NCI-H1436 treated with DMSO at 0.1 percent for 48 hours (cell line): ENCODE data around the gene IRF3.

Experiments
- DNase-seq: peaks from one replicate; lab custom pipeline; 2025; lab: John Stamatoyannopoulos, UW

The IRF3 gene

GRCh38 chr19:49666120-49666444, 425 bp upstream of the IRF3 start:
- DNase-seq: no peak

- DNase-seq: no peak
These were observed 664 bp downstream of the IRF3 start for GRCh38 chr19:49665036-49665350.

GRCh38 chr19:49664171-49665035, 1.3 kb downstream of the IRF3 start:
- DNase-seq: no peak

GRCh38 chr19:49663224-49663623, 2.4 kb downstream of the IRF3 start:
- DNase-seq: no peak

- no peak for DNase-seq
These were observed 3.6 kb downstream of the IRF3 start for GRCh38 chr19:49662011-49662410.

- DNase-seq: no peak
These were observed 5.2 kb downstream of the IRF3 start for GRCh38 chr19:49660338-49660961.

- no peak for DNase-seq
These were observed 6.9 kb downstream of the IRF3 start for GRCh38 chr19:49658566-49659442.

- DNase-seq: no peak
These were observed 7.5 kb downstream of the IRF3 start for GRCh38 chr19:49658139-49658517.

- no peak for DNase-seq
These were observed 8.0 kb downstream of the IRF3 start for GRCh38 chr19:49657493-49658138.

GRCh38 chr19:49656456-49657109, 9.1 kb downstream of the IRF3 start:
- no peak for DNase-seq

- DNase-seq: no peak
These were observed 9.8 kb downstream of the IRF3 start for GRCh38 chr19:49655570-49656455.

GRCh38 chr19:49654581-49654980, 11.1 kb downstream of the IRF3 start:
- DNase-seq: no peak

- DNase-seq: no peak
These were observed 12.2 kb downstream of the IRF3 start for GRCh38 chr19:49653466-49653806.

GRCh38 chr19:49652551-49653465, 12.8 kb downstream of the IRF3 start:
- DNase-seq: no peak

- no peak for DNase-seq
These were observed 13.7 kb downstream of the IRF3 start for GRCh38 chr19:49651820-49652550.

GRCh38 chr19:49651029-49651819, 14.4 kb downstream of the IRF3 start:
- DNase-seq: no peak

GRCh38 chr19:49646586-49646985, 19.1 kb downstream of the IRF3 start:
- DNase-seq: no peak

- no peak for DNase-seq
These were observed 19.7 kb downstream of the IRF3 start for GRCh38 chr19:49645995-49646394.
